Fibroblast of skin of right biceps (primary cell): ENCODE data around the gene RICTOR.
"Not testable (repeated sequence)": the region's sequence is repeated elsewhere in the genome, so short reads cannot be mapped to it uniquely, and the experiment has no call there.

Experiments
- DNase-seq: peaks from one replicate; pipeline ENCODE4 v3.0.0-alpha.2; 2013

Gene RICTOR

GRCh38 chr5:39009280-39009679, 64.9 kb downstream of the RICTOR start:
- DNase-seq = no peak

GRCh38 chr5:39006650-39007049, 67.5 kb downstream of the RICTOR start:
- no peak for DNase-seq

GRCh38 chr5:39005566-39006232, 68.5 kb downstream of the RICTOR start:
- DNase-seq = peak; percentile 20

GRCh38 chr5:39001683-39002082, 72.5 kb downstream of the RICTOR start:
- DNase-seq = no peak

- no peak for DNase-seq
Observed at GRCh38 chr5:38999037-38999436, 75.2 kb downstream of the RICTOR start.

- DNase-seq = no peak
Observed at GRCh38 chr5:38997591-38997990, 76.6 kb downstream of the RICTOR start.

GRCh38 chr5:38996123-38996522, 78.1 kb downstream of the RICTOR start:
- DNase-seq = no peak

- DNase-seq = peak; percentile 73
Observed at GRCh38 chr5:38994324-38994927, 79.8 kb downstream of the RICTOR start.

GRCh38 chr5:38989974-38990719, 84.1 kb downstream of the RICTOR start:
- DNase-seq = not testable (repeated sequence)

GRCh38 chr5:38985909-38986452, 88.2 kb downstream of the RICTOR start:
- DNase-seq = no peak

- DNase-seq = no peak
Observed at GRCh38 chr5:38979535-38979934, 94.7 kb downstream of the RICTOR start.

GRCh38 chr5:38978036-38978435, 96.2 kb downstream of the RICTOR start:
- DNase-seq = no peak

GRCh38 chr5:38968665-38969064, 105.5 kb downstream of the RICTOR start:
- no peak for DNase-seq

GRCh38 chr5:38961691-38962090, 112.5 kb downstream of the RICTOR start:
- no peak for DNase-seq

GRCh38 chr5:38953426-38954012, 120.7 kb downstream of the RICTOR start:
- no peak for DNase-seq

- peak; percentile 24 for DNase-seq
Observed at GRCh38 chr5:38948501-38948900, 125.7 kb downstream of the RICTOR start.

GRCh38 chr5:38944282-38944681, 129.9 kb downstream of the RICTOR start:
- DNase-seq = no peak

- DNase-seq = no peak
Observed at GRCh38 chr5:38941912-38942311, 132.3 kb downstream of the RICTOR start.

GRCh38 chr5:38940230-38940858, 133.9 kb downstream of the RICTOR start:
- DNase-seq = no peak

GRCh38 chr5:38938973-38939372, 135.2 kb downstream of the RICTOR start:
- no peak for DNase-seq

- DNase-seq = peak; percentile 32
Observed at GRCh38 chr5:38938424-38938823, 135.8 kb downstream of the RICTOR start.

- DNase-seq = no peak
Observed at GRCh38 chr5:38936269-38936668, 137.9 kb downstream of the RICTOR start.

- DNase-seq = no peak
Observed at GRCh38 chr5:38935437-38935836, 138.8 kb downstream of the RICTOR start.
